PFSK-1 (cell line): ENCODE data around the gene PAPSS2.

Source experiments
- POLR2AphosphoS5 ChIP-seq: IDR thresholded peaks from 2 replicates; pipeline ENCODE4 v1.6.1; 2012; ENCODE audit warnings: low read depth, mild to moderate bottlenecking, control low read depth, low read length, moderate library complexity
- TAF1 ChIP-seq: IDR thresholded peaks from 2 replicates; pipeline ENCODE4 v1.6.1; 2012; ENCODE audit warnings: low read length, control low read depth, borderline replicate concordance; ENCODE audit not compliant: insufficient read depth

DNA sequence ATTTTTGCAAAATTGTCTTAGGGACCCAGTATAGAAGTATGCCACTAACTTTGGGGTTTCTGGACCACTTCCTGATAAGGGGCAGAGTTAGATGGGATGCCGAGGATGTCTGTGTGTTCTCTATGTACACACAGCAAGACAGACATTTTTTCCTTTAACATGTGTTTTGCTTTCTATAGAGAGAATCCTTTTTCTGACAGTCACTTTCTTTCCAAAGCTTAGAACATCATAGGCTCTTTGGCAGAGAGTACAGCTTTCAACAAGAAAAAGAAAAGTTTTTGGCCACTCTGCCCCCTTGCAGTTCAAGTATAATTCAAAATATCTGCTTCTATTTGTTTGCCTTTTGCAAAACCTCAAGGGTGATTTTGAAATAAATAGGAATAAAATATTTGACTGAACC lies 44.1 kb downstream of the PAPSS2 start:
- TF ChIP-seq POLR2AphosphoS5, result no peak
- TF ChIP-seq TAF1, result no peak
